ENCODE data around the gene MED10. TPM values are rescaled to one million over a fixed set of nuclear protein-coding genes. Genes with fewer than 3 reads are reported as not detected.

Gene MED10
- total and polyA plus RNA-seq, 9 of the 15 experiments (the other 6 are each of a cell fraction or from before 2014, with no cell fraction given): 23.8 to 83.4 (median 58.8) TPM

DNA sequence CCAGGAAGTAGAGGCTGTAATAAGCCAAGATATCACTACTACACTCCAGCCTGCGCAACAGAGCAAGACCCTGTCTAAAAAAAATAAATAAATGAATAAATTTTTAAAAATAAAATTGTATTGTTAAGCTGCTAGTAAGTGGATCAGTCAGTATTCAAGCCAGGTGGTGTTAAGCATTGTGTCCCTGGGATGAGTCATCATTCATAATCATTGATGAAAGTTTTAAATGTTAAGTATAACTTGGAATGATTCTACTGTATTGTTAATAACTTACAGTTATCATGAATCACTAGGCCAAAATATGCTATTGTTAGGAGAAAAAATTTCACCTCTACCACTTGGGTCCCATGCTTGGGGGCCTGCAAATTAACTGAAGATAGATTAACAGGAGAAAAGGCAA is 38.2 kb downstream of the MED10 start:
- POLR2A ChIA-PET: no interaction called here
- 5% methylated on average over 1 of the region's 1 CpG for WGBS (ENCODE audit: insufficient coverage, low coverage, missing lambda C conversion rate)

More for the DNA sequence above, 38.2 kb downstream of the MED10 start:
- no peak for ATAC-seq
- TF ChIP-seq ARID3A (IDR thresholded peaks at IDR 0.05; ENCODE audit: borderline replicate concordance, low read depth, low read length) (no peak), CCAR2 (IDR thresholded peaks at IDR 0.05; ENCODE audit: low read depth, low read length) (no peak), ATF3 (IDR thresholded peaks at IDR 0.05) (peak; percentile 44; the same call in 1 of the 2 replicates), ATF3 (CRISPR knock-in tag; conservative IDR thresholded peaks at IDR 0.05) (no peak)
- no peak overlapping the region for H3K9ac ChIP-seq (ENCODE audit: insufficient read depth in 1 of 2, low read depth in 2 of 2, low read length in 2 of 2)
- in situ Hi-C loops (cut with MboI): no loop called here
- no TSS peak for BruUV-seq (replicated peaks)
- CTCF ChIA-PET (ENCODE audit: low intra/inter-chr PET ratio): no interaction called here
- H3K36me3 ChIP-seq (ENCODE audit: control insufficient read depth, insufficient read depth, low read length): no peaks in the 10 kb centered on the region
- H3K4me1 ChIP-seq (replicated peaks in 1 of 2; ENCODE audit: control insufficient read depth in 2 of 2, insufficient read depth in 2 of 2, low read length in 2 of 2): no peaks in the 10 kb centered on the region
- intact Hi-C loops (cut with micrococcal nuclease): no loop called here
- H4K20me1 ChIP-seq (replicated peaks; ENCODE audit: control insufficient read depth, insufficient read depth, low read length): peaks cover 5% of the 10 kb centered on the region
- no peaks in the 10 kb centered on the region for H3K79me2 ChIP-seq (ENCODE audit: control insufficient read depth, insufficient read depth, low read length)
- peaks cover 0 to 54% of the 10 kb centered on the region in 2 experiments; a peak in 4 of 5 replicates for H3K27me3 ChIP-seq (ENCODE audit: control insufficient read depth in 2 of 2, insufficient read depth in 2 of 2, low read length in 2 of 2)
- no peak overlapping the region for H3K27ac ChIP-seq (ENCODE audit: extremely low read depth, low read depth, low read length)
- H3K4me3 ChIP-seq: no peak overlapping the region
- no peaks in the 10 kb centered on the region for H3K9me3 ChIP-seq (replicated peaks; ENCODE audit: control insufficient read depth, insufficient read depth, low read depth, low read length)
- no peak overlapping the region for H3K4me2 ChIP-seq (ENCODE audit: insufficient read depth, low read length)
- no peak for FAIRE-seq
- no peak for DNase-seq (ENCODE audit: extremely low read depth in 1 of 4, low spot score in 3 of 4)
- H2AFZ ChIP-seq (ENCODE audit: low read depth, low read length): no peak overlapping the region
- no peaks in the 10 kb centered on the region for H3K9me1 ChIP-seq (ENCODE audit: control insufficient read depth, insufficient read depth, low read length)

Data from K562 (cell line).